WTC11 (cell line): ENCODE results near the gene STARD10.

Experiments used
- ATF3 ChIP-seq: sonication (generic); formaldehyde crosslinking; conservative IDR thresholded peaks from 2 replicates; pipeline ENCODE4 v1.8.1; 2022; ENCODE audit warnings: mild to moderate bottlenecking, missing genetic modification reagents
- CREM ChIP-seq: sonication (generic); formaldehyde crosslinking; IDR thresholded peaks from 2 replicates; pipeline ENCODE4 v1.8.1; 2022; ENCODE audit warnings: mild to moderate bottlenecking, missing genetic modification reagents, moderate library complexity
- CTCF ChIP-seq: fragments of 200-600 bp; IDR thresholded peaks from 2 replicates; pipeline ENCODE4 v1.8.0; 2022; ENCODE audit warnings: antibody characterized with exemption
- NFYB ChIP-seq: sonication (generic); formaldehyde crosslinking; conservative IDR thresholded peaks from 2 replicates; pipeline ENCODE4 v1.8.0; 2022; ENCODE audit warnings: low read depth, missing genetic modification reagents
- TEAD4 ChIP-seq: sonication (generic); formaldehyde crosslinking; IDR thresholded peaks from 2 replicates; pipeline ENCODE4 v1.8.0; 2022; ENCODE audit warnings: mild to moderate bottlenecking, missing genetic modification reagents
- TF ChIP-seq, protein P1 (sequence below): sonication (generic); formaldehyde crosslinking; IDR thresholded peaks from 2 replicates; pipeline ENCODE4 v1.8.0; 2023; ENCODE audit warnings: missing genetic modification reagents, mild to moderate bottlenecking, borderline replicate concordance

DNA sequence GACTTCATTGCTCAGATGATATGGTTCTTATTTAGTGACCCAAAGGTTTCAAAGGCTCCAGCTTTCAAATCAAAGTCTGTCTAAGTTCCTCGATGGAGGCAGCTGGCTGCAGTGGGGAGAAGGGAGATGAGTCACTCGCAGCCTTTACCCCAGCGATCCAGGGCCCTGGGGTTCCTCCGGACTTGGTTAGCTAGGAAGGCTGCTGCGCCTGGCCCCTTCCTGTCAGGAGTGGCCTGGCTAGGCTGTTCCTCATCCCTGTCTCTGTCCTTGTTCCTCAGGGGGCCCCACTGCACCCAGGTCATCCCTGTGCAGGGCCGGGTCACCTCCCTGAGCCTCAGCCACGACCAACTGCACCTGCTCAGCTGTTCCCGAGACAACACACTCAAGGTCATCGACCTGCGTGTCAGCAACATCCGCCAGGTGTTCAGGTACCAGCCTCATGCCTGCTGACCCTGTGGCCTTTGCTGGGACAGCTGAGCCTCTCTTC is 34.3 kb upstream of the STARD10 start:
- TF ChIP-seq CTCF = no peak
- TF ChIP-seq, protein P1, sequence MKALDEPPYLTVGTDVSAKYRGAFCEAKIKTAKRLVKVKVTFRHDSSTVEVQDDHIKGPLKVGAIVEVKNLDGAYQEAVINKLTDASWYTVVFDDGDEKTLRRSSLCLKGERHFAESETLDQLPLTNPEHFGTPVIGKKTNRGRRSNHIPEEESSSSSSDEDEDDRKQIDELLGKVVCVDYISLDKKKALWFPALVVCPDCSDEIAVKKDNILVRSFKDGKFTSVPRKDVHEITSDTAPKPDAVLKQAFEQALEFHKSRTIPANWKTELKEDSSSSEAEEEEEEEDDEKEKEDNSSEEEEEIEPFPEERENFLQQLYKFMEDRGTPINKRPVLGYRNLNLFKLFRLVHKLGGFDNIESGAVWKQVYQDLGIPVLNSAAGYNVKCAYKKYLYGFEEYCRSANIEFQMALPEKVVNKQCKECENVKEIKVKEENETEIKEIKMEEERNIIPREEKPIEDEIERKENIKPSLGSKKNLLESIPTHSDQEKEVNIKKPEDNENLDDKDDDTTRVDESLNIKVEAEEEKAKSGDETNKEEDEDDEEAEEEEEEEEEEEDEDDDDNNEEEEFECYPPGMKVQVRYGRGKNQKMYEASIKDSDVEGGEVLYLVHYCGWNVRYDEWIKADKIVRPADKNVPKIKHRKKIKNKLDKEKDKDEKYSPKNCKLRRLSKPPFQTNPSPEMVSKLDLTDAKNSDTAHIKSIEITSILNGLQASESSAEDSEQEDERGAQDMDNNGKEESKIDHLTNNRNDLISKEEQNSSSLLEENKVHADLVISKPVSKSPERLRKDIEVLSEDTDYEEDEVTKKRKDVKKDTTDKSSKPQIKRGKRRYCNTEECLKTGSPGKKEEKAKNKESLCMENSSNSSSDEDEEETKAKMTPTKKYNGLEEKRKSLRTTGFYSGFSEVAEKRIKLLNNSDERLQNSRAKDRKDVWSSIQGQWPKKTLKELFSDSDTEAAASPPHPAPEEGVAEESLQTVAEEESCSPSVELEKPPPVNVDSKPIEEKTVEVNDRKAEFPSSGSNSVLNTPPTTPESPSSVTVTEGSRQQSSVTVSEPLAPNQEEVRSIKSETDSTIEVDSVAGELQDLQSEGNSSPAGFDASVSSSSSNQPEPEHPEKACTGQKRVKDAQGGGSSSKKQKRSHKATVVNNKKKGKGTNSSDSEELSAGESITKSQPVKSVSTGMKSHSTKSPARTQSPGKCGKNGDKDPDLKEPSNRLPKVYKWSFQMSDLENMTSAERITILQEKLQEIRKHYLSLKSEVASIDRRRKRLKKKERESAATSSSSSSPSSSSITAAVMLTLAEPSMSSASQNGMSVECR (CRISPR knock-in tag) = no peak
- TF ChIP-seq ATF3 (CRISPR knock-in tag) = no peak
- no peak for TF ChIP-seq CREM
- no peak for TF ChIP-seq TEAD4
- TF ChIP-seq NFYB = no peak
